ENCODE data around the gene FRAT2.
"Not testable (repeated sequence)": the region's sequence is repeated elsewhere in the genome, so short reads cannot be mapped to it uniquely, and the experiment has no call there.

Gene FRAT2

DNA sequence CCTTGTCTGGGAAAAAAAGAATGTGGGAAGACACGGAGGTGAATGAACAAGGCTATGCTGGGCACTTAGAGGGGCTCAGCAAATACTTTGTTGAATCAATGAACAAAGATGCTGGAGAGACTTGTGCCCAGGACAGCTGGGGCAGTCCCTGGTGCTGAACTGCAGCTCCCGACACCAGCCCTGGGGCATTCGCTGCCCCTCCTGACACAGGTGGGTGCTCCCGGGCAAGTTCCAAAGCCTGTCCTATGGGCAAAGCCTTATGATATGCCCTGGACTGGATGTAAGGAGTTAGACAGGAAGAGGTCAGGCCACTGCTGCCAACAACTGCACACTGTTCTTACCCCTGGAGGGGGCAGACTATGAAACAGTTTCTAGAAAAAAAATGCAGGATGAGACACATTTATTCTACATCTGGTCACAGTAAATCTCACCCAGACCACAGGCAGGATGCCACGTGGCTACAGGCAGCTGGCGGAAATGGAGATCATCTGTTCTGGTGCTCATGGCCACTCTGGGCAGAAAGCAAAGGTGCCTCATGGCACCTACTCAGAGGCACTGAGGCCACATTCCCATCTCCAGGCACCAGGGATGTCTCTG lies 21.9 kb upstream of the FRAT2 start:
- TF ChIP-seq, protein P1, sequence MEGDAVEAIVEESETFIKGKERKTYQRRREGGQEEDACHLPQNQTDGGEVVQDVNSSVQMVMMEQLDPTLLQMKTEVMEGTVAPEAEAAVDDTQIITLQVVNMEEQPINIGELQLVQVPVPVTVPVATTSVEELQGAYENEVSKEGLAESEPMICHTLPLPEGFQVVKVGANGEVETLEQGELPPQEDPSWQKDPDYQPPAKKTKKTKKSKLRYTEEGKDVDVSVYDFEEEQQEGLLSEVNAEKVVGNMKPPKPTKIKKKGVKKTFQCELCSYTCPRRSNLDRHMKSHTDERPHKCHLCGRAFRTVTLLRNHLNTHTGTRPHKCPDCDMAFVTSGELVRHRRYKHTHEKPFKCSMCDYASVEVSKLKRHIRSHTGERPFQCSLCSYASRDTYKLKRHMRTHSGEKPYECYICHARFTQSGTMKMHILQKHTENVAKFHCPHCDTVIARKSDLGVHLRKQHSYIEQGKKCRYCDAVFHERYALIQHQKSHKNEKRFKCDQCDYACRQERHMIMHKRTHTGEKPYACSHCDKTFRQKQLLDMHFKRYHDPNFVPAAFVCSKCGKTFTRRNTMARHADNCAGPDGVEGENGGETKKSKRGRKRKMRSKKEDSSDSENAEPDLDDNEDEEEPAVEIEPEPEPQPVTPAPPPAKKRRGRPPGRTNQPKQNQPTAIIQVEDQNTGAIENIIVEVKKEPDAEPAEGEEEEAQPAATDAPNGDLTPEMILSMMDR (IDR thresholded peaks at IDR 0.05; ENCODE audit: low read depth, low read length): no peak
- no peak for DNase-seq (ENCODE audit: extremely low read depth, low read depth)

- no peak for DNase-seq (ENCODE audit: extremely low read depth, low read depth)
- TF ChIP-seq, protein P1 (IDR thresholded peaks at IDR 0.05; ENCODE audit: low read depth, low read length): peak; percentile 41
Observed at GRCh38 chr10:97355571-97355975, 21.0 kb upstream of the FRAT2 start.

DNA sequence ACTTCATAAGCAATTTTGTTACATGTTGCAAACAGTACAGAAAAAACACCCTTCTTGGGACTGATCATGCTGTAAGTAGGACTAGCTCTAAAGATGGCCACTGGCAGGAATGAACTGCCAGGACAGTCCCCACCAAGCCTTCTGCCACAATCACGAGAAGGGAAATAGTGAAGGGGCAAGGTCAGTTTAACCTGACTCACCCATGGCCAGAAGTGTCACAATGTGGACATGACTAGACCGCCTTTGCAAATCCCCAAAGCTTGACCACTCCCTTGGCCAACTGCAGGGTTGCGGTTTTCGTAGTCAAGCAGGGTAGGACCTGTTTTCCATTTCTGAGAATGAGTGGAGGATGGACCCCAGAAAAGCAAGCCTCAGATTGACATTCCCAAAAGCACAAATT lies 19.4 kb upstream of the FRAT2 start:
- DNase-seq (ENCODE audit: extremely low read depth, low read depth): no peak
- TF ChIP-seq, protein P1 (IDR thresholded peaks at IDR 0.05; ENCODE audit: low read depth, low read length): no peak

GRCh38 chr10:97349752-97350513 lies 15.4 kb upstream of the FRAT2 start:
- DNase-seq (ENCODE audit: extremely low read depth, low read depth): no peak
- TF ChIP-seq, protein P1 (IDR thresholded peaks at IDR 0.05; ENCODE audit: low read depth, low read length): no peak

DNA sequence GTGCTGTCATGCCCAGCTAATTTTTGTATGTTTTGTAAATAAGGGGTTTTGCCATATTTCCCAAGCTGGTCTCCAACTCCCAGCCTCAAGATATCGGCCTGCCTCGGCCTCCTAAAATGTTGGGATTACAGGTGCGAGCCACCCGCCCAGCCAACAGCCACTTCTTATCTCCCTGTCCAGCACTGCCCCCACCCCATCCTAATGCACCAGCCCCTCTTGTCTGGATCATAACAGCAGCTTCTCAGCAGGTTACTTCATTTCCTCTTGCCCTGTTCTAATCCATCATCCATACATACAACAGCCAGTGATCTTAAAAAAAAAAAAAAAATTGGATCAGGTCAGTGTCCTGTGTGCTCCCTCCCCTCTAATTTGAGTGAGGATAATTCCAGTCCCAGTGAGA lies 12.8 kb upstream of the FRAT2 start:
- TF ChIP-seq, protein P1 (IDR thresholded peaks at IDR 0.05; ENCODE audit: low read depth, low read length): no peak
- no peak for DNase-seq (ENCODE audit: extremely low read depth, low read depth)

- DNase-seq (ENCODE audit: extremely low read depth, low read depth): not testable (repeated sequence)
Observed at GRCh38 chr10:97343664-97344063, 9.1 kb upstream of the FRAT2 start.

DNA sequence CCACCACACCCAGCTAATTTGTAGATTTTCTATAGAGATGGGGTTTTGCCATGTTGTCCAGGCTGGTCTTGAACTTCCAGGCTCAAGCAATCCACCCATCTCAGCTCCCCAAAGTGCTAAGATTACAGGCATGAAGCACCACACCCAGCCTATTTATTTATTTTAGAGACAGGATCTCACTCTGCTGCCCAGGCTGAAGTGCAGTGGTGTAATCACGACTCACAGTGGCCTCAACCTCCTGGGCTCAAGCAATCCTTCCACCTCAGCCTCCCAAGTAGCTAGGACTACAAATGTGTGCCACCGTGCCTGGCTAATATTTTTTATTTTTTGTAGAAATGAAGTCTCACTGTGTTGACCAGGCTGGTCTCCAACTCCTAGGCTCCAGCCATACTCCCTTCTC lies 6.9 kb upstream of the FRAT2 start:
- no peak for DNase-seq (ENCODE audit: extremely low read depth, low read depth)
- TF ChIP-seq, protein P1 (IDR thresholded peaks at IDR 0.05; ENCODE audit: low read depth, low read length): no peak

Data from AG09319 (cell line).